ENCODE measurements around the gene ETS2.

- TF ChIP-seq CTCF (IDR thresholded peaks at IDR 0.05) (no peak), POLR2A (IDR thresholded peaks at IDR 0.05) (no peak), EP300 (IDR thresholded peaks at IDR 0.05) (no peak)
Observed at GRCh38 chr21:38760762-38761155, 45.0 kb upstream of the ETS2 start.

Data from ovary (tissue), 3 donors.